Stimulated activated CD8-positive, alpha-beta memory T cell treated with anti-CD3 and anti-CD28 coated beads, Interleukin-2, amount 100 ng/mL, for 1 hour (primary cell): Measurements from ENCODE around the gene IMPDH2.
A peak's percentile ranks its signal among the peaks of the same experiment; 100 is the strongest.
"Not testable (repeated sequence)": the region's sequence is repeated elsewhere in the genome, so short reads cannot be mapped to it uniquely, and the experiment has no call there.

ENCODE experiments used
- DNase-seq, 2 donors: peaks; one replicate each; pipeline ENCODE4 v3.0.0-alpha.2; 2020; ENCODE audit warnings: low read depth in 2 of 2

The IMPDH2 gene

GRCh38 chr3:49021813-49022687 is 7.1 kb downstream of the IMPDH2 start, which contains the start of gene NDUFAF3:
TSS of gene NDUFAF3 (plus strand) at chr3:49022121. CDS start at chr3:49022145, 24 bp downstream.
- DNase-seq, result peak; percentile 82 to 83

GRCh38 chr3:49021213-49021812 is 7.9 kb downstream of the IMPDH2 start:
- peak; percentile 98 for DNase-seq

- no peak for DNase-seq
Measured at GRCh38 chr3:49020330-49021212, 8.6 kb downstream of the IMPDH2 start.

DNA sequence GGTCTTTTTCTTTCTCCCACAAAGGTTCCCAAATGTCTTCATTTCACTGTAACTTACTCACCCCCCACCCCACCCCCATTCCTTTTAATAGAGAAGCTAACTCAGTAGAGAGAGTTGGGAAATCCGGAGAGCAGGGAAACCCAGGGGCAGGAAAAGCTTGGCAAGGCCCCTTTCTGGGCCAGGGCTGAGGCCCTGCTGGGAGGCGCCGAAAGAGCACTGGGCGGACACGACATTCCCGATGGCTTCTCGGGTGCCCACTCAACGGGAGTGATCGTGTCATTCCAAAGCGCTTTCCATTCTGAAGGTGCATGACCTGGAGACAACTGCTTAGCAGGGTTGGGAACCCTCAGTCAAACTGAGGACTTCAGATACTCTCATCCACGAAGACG is 9.3 kb downstream of the IMPDH2 start:
- DNase-seq, result no peak

DNA sequence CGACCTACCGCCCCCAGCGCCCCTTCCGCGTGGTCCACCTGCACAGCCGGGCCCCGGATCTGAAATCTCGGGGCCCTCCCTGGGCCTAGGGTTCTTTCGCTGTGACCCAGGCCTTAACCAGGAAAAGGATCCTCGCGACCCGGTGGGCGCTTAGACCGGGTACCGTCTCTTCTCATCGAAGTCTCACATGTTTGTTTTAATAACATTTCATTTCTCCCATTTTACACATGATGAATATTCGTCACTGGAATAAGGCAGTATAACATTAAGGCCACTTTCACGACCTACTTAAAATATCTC is 10.5 kb downstream of the IMPDH2 start:
- no peak for DNase-seq

GRCh38 chr3:49017971-49018706 is 11.1 kb downstream of the IMPDH2 start, which contains the start of gene DALRD3:
TSS of gene DALRD3 (minus strand) at chr3:49018580. CDS start at chr3:49018564, 16 bp downstream.
- peak in 1 of 2 donors; percentile 39 for DNase-seq

DNA sequence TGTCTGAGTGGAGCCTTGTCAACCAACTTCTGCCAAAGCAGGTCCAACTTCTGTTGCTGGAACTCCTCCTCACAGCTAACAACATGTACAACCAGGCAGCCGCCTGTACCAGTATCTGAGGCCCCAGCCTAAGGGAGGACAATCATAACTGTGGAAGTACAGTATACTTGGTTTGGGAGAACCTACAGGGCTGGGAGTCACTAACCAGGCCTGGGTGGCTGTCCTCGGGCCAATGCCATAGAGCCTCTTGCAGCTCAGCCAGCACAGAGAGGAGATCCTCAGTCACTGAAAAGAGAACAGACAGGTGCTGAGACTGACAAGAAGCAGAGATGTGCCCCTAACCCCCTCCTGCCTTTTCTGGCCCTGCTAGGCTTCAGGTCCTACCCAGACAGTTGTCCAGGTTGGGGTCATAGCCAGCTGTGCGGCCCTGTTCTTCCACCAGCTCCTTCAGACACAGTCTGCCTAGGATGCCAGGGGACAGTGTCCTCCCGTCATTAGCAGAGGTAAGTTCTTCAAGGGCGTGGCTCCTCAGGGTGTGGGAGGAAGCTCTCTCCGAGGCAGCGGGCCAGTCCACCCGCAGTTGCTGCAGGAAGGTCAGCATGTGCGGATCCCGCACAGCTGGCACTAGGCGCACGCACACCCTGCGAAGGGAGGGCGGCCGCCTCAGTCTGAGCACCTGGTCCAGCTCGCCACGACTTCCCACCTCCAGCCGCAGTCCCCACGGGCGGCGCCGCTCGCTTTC is 11.8 kb downstream of the IMPDH2 start:
- DNase-seq, result no peak

- no peak for DNase-seq
Measured at GRCh38 chr3:49016414-49017228, 12.6 kb downstream of the IMPDH2 start.

- DNase-seq, result no peak
Measured at GRCh38 chr3:49015765-49016164, 13.4 kb downstream of the IMPDH2 start.

DNA sequence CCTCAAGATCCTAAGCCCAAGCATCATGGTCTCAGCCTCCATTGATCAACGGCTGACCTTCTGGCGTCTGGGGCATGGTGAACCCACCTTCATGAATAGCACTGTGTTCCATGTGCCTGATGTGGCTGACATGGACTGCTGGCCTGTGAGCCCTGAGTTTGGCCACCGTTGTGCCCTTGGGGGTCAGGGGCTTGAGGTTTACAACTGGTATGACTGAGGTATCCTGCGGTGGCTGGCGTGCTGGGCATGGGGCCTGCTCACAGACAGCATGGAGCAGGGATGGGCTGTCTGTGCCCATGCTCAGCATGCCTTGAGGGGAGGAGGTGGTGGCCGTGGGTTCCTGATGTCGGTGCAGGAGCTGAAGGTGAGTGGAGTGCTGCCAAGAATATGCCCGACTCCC is 14.1 kb downstream of the IMPDH2 start:
- DNase-seq, result no peak

DNA sequence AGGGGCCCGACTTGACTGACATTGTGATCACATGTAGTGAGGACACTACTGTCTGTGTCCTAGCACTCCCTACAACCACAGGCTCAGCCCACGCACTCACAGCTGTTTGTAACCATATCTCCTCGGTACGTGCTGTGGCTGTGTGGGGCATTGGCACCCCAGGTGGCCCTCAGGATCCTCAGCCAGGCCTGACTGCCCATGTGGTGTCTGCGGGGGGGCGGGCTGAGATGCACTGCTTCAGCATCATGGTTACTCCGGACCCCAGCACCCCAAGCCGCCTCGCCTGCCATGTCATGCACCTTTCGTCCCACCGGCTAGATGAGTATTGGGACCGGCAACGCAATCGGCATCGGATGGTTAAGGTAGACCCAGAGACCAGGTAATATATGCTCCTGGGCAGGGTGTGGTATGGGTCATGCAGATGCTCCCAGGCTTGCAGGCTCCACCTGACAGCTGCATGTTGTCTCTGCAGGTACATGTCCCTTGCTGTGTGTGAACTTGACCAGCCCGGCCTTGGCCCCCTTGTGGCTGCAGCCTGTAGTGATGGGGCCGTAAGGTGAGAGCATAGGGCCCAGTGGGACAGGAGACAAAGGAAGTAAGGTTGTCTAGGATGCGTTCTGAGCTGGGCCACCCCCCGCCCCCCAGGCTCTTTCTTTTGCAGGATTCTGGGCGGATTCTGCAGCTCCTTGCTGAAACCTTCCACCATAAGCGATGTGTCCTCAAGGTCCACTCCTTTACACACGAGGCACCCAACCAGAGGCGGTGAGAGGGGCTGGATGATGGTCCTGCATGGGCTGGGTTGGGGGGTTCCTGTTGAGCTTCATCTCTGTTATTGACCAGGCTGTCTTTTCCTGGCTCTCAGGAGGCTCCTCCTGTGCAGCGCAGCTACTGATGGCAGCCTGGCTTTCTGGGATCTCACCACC is 15.2 kb downstream of the IMPDH2 start:
- DNase-seq, result no peak

- no peak for DNase-seq
Measured at GRCh38 chr3:49013113-49013737, 16.0 kb downstream of the IMPDH2 start.

DNA sequence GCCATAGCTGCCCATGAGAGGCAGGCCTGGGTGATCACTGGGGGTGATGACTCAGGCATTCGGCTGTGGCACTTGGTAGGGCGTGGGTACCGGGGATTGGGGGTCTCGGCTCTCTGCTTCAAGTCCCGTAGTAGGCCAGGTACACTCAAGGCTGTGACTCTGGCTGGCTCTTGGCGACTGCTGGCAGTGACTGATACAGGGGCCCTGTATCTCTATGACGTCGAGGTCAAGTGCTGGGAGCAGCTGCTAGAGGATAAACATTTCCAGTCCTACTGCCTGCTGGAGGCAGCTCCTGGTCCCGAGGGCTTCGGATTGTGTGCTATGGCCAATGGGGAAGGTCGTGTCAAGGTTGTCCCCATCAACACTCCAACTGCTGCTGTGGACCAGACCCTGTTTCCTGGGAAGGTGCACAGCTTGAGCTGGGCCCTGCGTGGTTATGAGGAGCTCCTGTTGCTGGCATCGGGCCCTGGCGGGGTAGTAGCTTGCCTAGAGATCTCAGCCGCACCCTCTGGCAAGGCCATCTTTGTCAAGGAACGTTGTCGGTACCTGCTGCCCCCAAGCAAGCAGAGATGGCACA is 16.7 kb downstream of the IMPDH2 start:
- DNase-seq, result no peak

GRCh38 chr3:49009396-49009795 is 19.8 kb downstream of the IMPDH2 start:
- no peak for DNase-seq

GRCh38 chr3:49008627-49009026 is 20.6 kb downstream of the IMPDH2 start:
- not testable (repeated sequence) for DNase-seq

DNA sequence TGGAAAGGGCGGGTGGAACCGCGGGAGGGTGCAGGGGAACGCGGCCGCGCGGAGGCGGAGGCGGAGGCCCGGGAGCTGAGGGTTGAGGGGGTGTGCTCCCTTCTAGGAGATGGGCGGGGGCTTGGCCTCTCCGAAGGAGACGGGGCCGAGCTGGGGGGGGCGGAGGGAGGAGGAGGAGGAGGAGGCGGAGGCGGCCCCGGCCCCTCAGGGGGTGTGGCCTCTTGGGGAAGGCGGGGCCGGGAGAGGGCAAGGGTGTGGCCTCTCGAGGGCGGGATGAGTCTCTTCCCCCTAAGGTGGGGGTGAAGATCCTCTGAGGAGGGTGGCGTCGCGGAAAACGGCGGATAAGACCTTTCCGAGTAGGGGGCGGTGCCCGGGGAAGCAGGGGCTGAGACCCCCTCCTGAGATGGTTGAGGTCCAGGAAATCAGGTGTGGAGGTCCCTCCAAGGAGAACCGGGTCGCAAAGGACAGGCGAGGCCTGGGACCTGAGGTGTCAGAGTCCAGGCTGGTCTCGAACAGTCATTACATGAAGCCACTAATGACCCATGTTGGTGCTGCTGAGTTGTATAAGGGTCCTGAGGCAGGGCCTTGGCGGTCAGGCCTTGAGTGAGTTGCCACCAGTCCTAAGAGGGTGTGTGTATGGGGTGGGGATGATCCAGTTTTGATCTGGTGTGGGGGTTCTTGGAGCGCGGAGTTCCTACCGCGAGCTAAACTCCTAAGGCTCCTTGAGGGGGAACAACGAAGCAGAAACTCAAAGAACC is 21.2 kb downstream of the IMPDH2 start:
- DNase-seq, result peak; percentile 68 to 85

DNA sequence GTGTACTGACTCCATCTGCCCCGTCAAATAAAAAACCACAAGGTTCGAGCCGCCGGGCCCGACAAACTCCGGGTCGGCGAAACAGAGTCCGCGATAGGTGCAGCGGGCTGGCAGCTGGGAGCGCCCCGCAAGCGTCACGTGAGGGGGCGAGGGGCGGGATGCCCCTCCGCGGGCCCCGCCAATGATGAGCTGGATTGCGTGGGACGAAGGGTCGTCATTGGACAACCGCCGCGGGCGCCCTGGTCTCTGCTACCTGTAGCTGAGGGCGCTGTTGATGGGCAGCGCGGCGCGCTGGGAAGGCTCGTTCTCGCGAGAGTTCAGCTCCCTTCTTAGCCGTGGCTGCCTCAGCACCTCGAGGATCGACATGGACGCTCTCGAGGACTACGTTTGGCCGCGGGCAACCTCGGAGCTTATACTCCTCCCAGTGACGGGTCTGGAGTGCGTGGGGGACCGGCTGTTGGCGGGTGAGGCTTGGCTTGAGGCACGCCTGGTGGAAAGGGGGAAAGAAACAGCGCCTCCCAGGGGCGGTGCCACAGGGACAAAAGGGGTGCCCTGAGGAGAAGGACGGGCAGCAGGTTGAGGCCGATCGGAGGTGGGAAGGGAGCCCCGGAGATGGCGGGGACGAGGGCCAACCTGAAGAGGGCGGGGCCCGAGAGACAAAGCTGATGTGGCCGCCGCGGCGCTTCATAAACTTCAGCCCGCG is 22.0 kb downstream of the IMPDH2 start, which contains the start of gene WDR6:
Gene WDR6 (plus strand): TSS at position 324 of the 703 bp plus-strand sequence. CDS start 41 bp downstream, at position 365.
- peak; percentile 94 for DNase-seq
